GM23338 (cell line): ENCODE results near the gene PDCD11. TPM values are rescaled to one million over a fixed set of nuclear protein-coding genes. Genes with fewer than 3 reads are reported as not detected.

Experiments used
- ATAC-seq: fragments of 200-7000 bp; cut with Tn5 transposase; 3 replicates; pipeline ENCODE4 v1.9.1; 2020
- DNase-seq: peaks from one replicate; pipeline ENCODE4 v3.0.0-alpha.2; 2015; ENCODE audit warnings: low spot score
- H2AFZ ChIP-seq: fragments of 200-600 bp; sonication (generic); 2 replicates; pipeline ENCODE4 v1.8.0; 2016; ENCODE audit warnings: antibody characterized with exemption, mild to moderate bottlenecking, moderate library complexity
- H3F3A ChIP-seq: fragments of 200-600 bp; sonication (generic); replicated peaks from 2 replicates; pipeline ENCODE4 v1.8.0; 2017; ENCODE audit warnings: antibody characterized with exemption, mixed run types, low read depth
- H3K27ac ChIP-seq: fragments of 200-600 bp; sonication (generic); 2 replicates; pipeline ENCODE4 v1.6.1; 2016; ENCODE audit warnings: low read depth
- H3K27me3 ChIP-seq: fragments of 200-600 bp; sonication (generic); 2 replicates; pipeline ENCODE4 v1.8.0; 2016; ENCODE audit warnings: mild to moderate bottlenecking, mixed run types, moderate library complexity; ENCODE audit not compliant: insufficient read depth
- H3K36me3 ChIP-seq: fragments of 200-600 bp; sonication (generic); 2 replicates; pipeline ENCODE4 v1.8.0; 2016; ENCODE audit warnings: mild to moderate bottlenecking; ENCODE audit not compliant: insufficient read depth
- H3K4me1 ChIP-seq: fragments of 200-600 bp; sonication (generic); 2 replicates; pipeline ENCODE4 v1.8.0; 2016; ENCODE audit warnings: mild to moderate bottlenecking, moderate library complexity; ENCODE audit not compliant: insufficient read depth
- H3K4me2 ChIP-seq: fragments of 200-600 bp; sonication (generic); 2 replicates; pipeline ENCODE4 v1.7.1; 2017; ENCODE audit warnings: mixed run types
- H3K4me3 ChIP-seq: fragments of 200-600 bp; sonication (generic); 2 replicates; pipeline ENCODE4 v1.6.1; 2016; ENCODE audit warnings: mixed run types
- H3K79me2 ChIP-seq: fragments of 200-600 bp; sonication (generic); replicated peaks from 2 replicates; pipeline ENCODE4 v1.8.0; 2017; ENCODE audit warnings: mild to moderate bottlenecking; ENCODE audit not compliant: insufficient read depth
- H3K9me2 ChIP-seq: fragments of 200-600 bp; sonication (generic); 2 replicates; pipeline ENCODE4 v1.8.0; 2017; ENCODE audit not compliant: insufficient read depth
- H4K20me1 ChIP-seq: fragments of 200-600 bp; sonication (generic); replicated peaks from 2 replicates; pipeline ENCODE4 v1.8.0; 2017; ENCODE audit warnings: mild to moderate bottlenecking; ENCODE audit not compliant: insufficient read depth
- H3K27ac Mint-ChIP-seq: 2 replicates; pipeline ENCODE4 v1.8.0; 2020; ENCODE audit warnings: inconsistent platforms, mild to moderate bottlenecking, moderate library complexity, mixed read lengths
- H3K27me3 Mint-ChIP-seq: 3 replicates; pipeline ENCODE4 v1.8.0; 2022; ENCODE audit warnings: low read depth, mild to moderate bottlenecking, moderate library complexity, mixed read lengths, inconsistent platforms; ENCODE audit not compliant: insufficient read depth, poor library complexity
- H3K36me3 Mint-ChIP-seq: 3 replicates; pipeline ENCODE4 v1.8.0; 2021; ENCODE audit warnings: low read depth, mild to moderate bottlenecking, inconsistent platforms, moderate library complexity, mixed read lengths
- H3K4me1 Mint-ChIP-seq: 3 replicates; pipeline ENCODE4 v1.8.0; 2020; ENCODE audit warnings: mild to moderate bottlenecking, inconsistent platforms, mixed read lengths
- H3K4me3 Mint-ChIP-seq: 3 replicates; pipeline ENCODE4 v1.8.0; 2021; ENCODE audit warnings: moderate library complexity, mild to moderate bottlenecking, inconsistent platforms, mixed read lengths
- H3K9me3 Mint-ChIP-seq: 3 replicates; pipeline ENCODE4 v1.8.0; 2020; ENCODE audit warnings: moderate library complexity, mild to moderate bottlenecking, inconsistent platforms, mixed read lengths
- CREB1 ChIP-seq: fragments of 250-450 bp; sonication (Bioruptor Pico); IDR thresholded peaks from 2 replicates; pipeline ENCODE4 v1.5.0; 2020; ENCODE audit warnings: low read depth, mild to moderate bottlenecking, moderate library complexity
- EZH2 ChIP-seq: fragments of 200-600 bp; sonication (generic); IDR thresholded peaks from one replicate; pipeline ENCODE4 v1.8.0; 2017; ENCODE audit warnings: antibody characterized with exemption, mild to moderate bottlenecking, low read depth; ENCODE audit not compliant: unreplicated experiment
- EZH2phosphoT487 ChIP-seq: fragments of 200-600 bp; sonication (generic); IDR thresholded peaks from one replicate; pipeline ENCODE4 v1.8.1; 2018; ENCODE audit warnings: antibody characterized with exemption; ENCODE audit not compliant: unreplicated experiment
- JUNB ChIP-seq: IDR thresholded peaks from one replicate; pipeline ENCODE4 v1.6.1; 2016; ENCODE audit warnings: antibody characterized with exemption; ENCODE audit not compliant: unreplicated experiment
- NANOG ChIP-seq: IDR thresholded peaks from 2 replicates; pipeline ENCODE4 v1.6.1; 2016; ENCODE audit warnings: antibody characterized with exemption, borderline replicate concordance
- POLR2AphosphoS5 ChIP-seq: IDR thresholded peaks from 2 replicates; pipeline ENCODE4 v1.6.1; 2016; ENCODE audit warnings: antibody characterized with exemption, low read depth
- REST ChIP-seq: IDR thresholded peaks from one replicate; pipeline ENCODE4 v1.6.1; 2018; ENCODE audit warnings: antibody characterized with exemption; ENCODE audit not compliant: unreplicated experiment
- STAT1 ChIP-seq: IDR thresholded peaks from one replicate; pipeline ENCODE4 v1.6.1; 2016; ENCODE audit warnings: antibody characterized with exemption; ENCODE audit not compliant: unreplicated experiment
- ZNF114 ChIP-seq: fragments of 250-450 bp; sonication (Bioruptor Pico); IDR thresholded peaks from 2 replicates; pipeline ENCODE4 v1.5.0; 2020; ENCODE audit warnings: mild to moderate bottlenecking, moderate library complexity
- ZNF331 ChIP-seq: fragments of 250-450 bp; sonication (Bioruptor Pico); IDR thresholded peaks from 2 replicates; pipeline ENCODE4 v1.5.0; 2020; ENCODE audit warnings: low read depth, mild to moderate bottlenecking, moderate library complexity
- ZNF462 ChIP-seq: fragments of 250-450 bp; sonication (Bioruptor Pico); IDR thresholded peaks from 2 replicates; pipeline ENCODE4 v1.5.0; 2020; ENCODE audit warnings: mild to moderate bottlenecking, moderate library complexity
- polyA plus RNA-seq: library from polyadenylated mRNA; unstranded; fragments of >200 nt; fragmentation: Nextera tagmentation; extraction: Ambion mirVana; gene quantifications from 2 replicates; pipeline ENCODE4 v1.2.1, GENCODE V29; 2016
- total RNA-seq: library from RNA; depleted of rRNA; stranded (reverse); fragments of >200 nt; shearing (Covaris generic); gene quantifications from 2 replicates; pipeline ENCODE4 v1.2.3, GENCODE V29; 2014
- TF ChIP-seq, protein P1 (sequence below), 2 experiments: fragments of 200-600 bp in 1 of 2; sonication (generic) in 1 of 2; conservative IDR thresholded peaks; 2 replicates each; pipeline versions ENCODE4 v1.5.1 to v1.6.1; 2016 to 2017; ENCODE audit warnings: antibody characterized with exemption in 2 of 2, low read depth in 2 of 2, mild to moderate bottlenecking in 2 of 2, moderate library complexity in 1 of 2

PDCD11 gene
- total and polyA plus RNA-seq, 2 experiments from 2014 or later = 82.1 to 87.8 TPM

GRCh38 chr10:103442031-103442461 is 45.6 kb downstream of the PDCD11 start (continued):
- TF ChIP-seq POLR2AphosphoS5 = no peak
- no peak for TF ChIP-seq NANOG
- TF ChIP-seq STAT1 = no peak
- TF ChIP-seq EZH2phosphoT487 = no peak
- TF ChIP-seq CREB1 = no peak
- TF ChIP-seq, protein P1, sequence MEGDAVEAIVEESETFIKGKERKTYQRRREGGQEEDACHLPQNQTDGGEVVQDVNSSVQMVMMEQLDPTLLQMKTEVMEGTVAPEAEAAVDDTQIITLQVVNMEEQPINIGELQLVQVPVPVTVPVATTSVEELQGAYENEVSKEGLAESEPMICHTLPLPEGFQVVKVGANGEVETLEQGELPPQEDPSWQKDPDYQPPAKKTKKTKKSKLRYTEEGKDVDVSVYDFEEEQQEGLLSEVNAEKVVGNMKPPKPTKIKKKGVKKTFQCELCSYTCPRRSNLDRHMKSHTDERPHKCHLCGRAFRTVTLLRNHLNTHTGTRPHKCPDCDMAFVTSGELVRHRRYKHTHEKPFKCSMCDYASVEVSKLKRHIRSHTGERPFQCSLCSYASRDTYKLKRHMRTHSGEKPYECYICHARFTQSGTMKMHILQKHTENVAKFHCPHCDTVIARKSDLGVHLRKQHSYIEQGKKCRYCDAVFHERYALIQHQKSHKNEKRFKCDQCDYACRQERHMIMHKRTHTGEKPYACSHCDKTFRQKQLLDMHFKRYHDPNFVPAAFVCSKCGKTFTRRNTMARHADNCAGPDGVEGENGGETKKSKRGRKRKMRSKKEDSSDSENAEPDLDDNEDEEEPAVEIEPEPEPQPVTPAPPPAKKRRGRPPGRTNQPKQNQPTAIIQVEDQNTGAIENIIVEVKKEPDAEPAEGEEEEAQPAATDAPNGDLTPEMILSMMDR (conservative IDR thresholded peaks at IDR 0.05; ENCODE audit: low read depth in 2 of 2) = no peak
- TF ChIP-seq EZH2 = no peak
- no peak for TF ChIP-seq ZNF331 (CRISPR knock-in tag)
- TF ChIP-seq JUNB = no peak
- no peak for TF ChIP-seq REST
- TF ChIP-seq ZNF114 (CRISPR knock-in tag) = no peak

GRCh38 chr10:103443475-103444185 is 47.2 kb downstream of the PDCD11 start:
- no peaks in the 10 kb centered on the region for H3K4me1 Mint-ChIP-seq
- H3K36me3 Mint-ChIP-seq = peaks cover 87% of the 10 kb centered on the region
- H3K4me1 ChIP-seq = no peaks in the 10 kb centered on the region
- DNase-seq (no peak), ATAC-seq (no peak)
- no peak overlapping the region for H3K27ac Mint-ChIP-seq
- H3K79me2 ChIP-seq = no peaks in the 10 kb centered on the region
- peaks cover 9% of the 10 kb centered on the region; the same call in 1 of the 2 replicates for H4K20me1 ChIP-seq
- no peak overlapping the region for H2AFZ ChIP-seq
- no peaks in the 10 kb centered on the region for H3F3A ChIP-seq
- H3K4me3 Mint-ChIP-seq = no peak overlapping the region
- no peaks in the 10 kb centered on the region for H3K27me3 ChIP-seq
- H3K27me3 Mint-ChIP-seq = peaks cover 8% of the 10 kb centered on the region
- H3K9me3 Mint-ChIP-seq = no peaks in the 10 kb centered on the region
- H3K27ac ChIP-seq = no peak overlapping the region
- H3K9me2 ChIP-seq = no peaks in the 10 kb centered on the region
- H3K4me3 ChIP-seq = no peak overlapping the region
- H3K36me3 ChIP-seq = peaks cover 57% of the 10 kb centered on the region
- no peak overlapping the region for H3K4me2 ChIP-seq
- TF ChIP-seq JUNB (no peak), POLR2AphosphoS5 (no peak), ZNF462 (CRISPR knock-in tag) (no peak), ZNF114 (CRISPR knock-in tag) (no peak), NANOG (no peak), STAT1 (no peak), EZH2phosphoT487 (no peak)
